K562 (cell line): ENCODE measurements around the gene CRYBB2. TPM values are rescaled to one million over a fixed set of nuclear protein-coding genes. Genes with fewer than 3 reads are reported as not detected.

Experiments
- CTBP1 ChIP-seq: fragments of 450-650 bp; IDR thresholded peaks from 2 replicates; pipeline ENCODE4 v1.6.1; 2016; ENCODE audit warnings: borderline replicate concordance
- E2F3 ChIP-seq: fragments of 250-450 bp; sonication (Bioruptor Pico); IDR thresholded peaks from 2 replicates; pipeline ENCODE4 v1.4.0; 2020; ENCODE audit warnings: mild to moderate bottlenecking
- GABPB1 ChIP-seq: sonication (generic); formaldehyde crosslinking; IDR thresholded peaks from 2 replicates; pipeline ENCODE4 v1.8.0; 2022; ENCODE audit warnings: mild to moderate bottlenecking, missing genetic modification reagents
- GTF2E2 ChIP-seq: fragments of 200-800 bp; sonication (Bioruptor generic); IDR thresholded peaks from 2 replicates; pipeline ENCODE4 v1.6.1; 2016; ENCODE audit warnings: missing genetic modification characterization, missing compliant biosample characterization
- HDAC3 ChIP-seq: fragments of 450-650 bp; IDR thresholded peaks from 2 replicates; pipeline ENCODE4 v1.6.1; 2018; ENCODE audit warnings: borderline replicate concordance, mild to moderate bottlenecking, moderate library complexity; ENCODE audit not compliant: partially characterized antibody
- KLF10 ChIP-seq: fragments of 250-450 bp; sonication (Bioruptor Pico); IDR thresholded peaks from 2 replicates; pipeline ENCODE4 v1.6.1; 2021; ENCODE audit warnings: matching md5 sums
- NFIC ChIP-seq: fragments of 450-650 bp; IDR thresholded peaks from 2 replicates; pipeline ENCODE4 v1.6.1; 2017; ENCODE audit warnings: mild to moderate bottlenecking, inconsistent platforms
- NFYB ChIP-seq: IDR thresholded peaks from 2 replicates; pipeline ENCODE4 v1.6.1; 2011; ENCODE audit warnings: mild to moderate bottlenecking, moderate library complexity; ENCODE audit not compliant: insufficient read length; ENCODE audit errors: extremely low read depth
- NR2C1 ChIP-seq, 2 experiments: fragments of 450-650 bp; IDR thresholded peaks; 2 replicates each; pipeline ENCODE4 v1.6.1; 2017; ENCODE audit warnings: mild to moderate bottlenecking in 2 of 2, antibody characterized with exemption in 1 of 2, inconsistent platforms in 1 of 2, missing compliant biosample characterization in 1 of 2, missing genetic modification characterization in 1 of 2
- RAD51 ChIP-seq: fragments of 450-650 bp; IDR thresholded peaks from 2 replicates; pipeline ENCODE4 v1.7.1; 2016; ENCODE audit warnings: low read depth, mild to moderate bottlenecking, borderline replicate concordance
- RBM22 ChIP-seq: fragments of 200-400 bp; formaldehyde crosslinking; IDR thresholded peaks from 2 replicates; pipeline ENCODE4 v1.6.1; 2018; ENCODE audit warnings: low read length, low read depth; ENCODE audit not compliant: poor library complexity, severe bottlenecking
- RBM25 ChIP-seq: fragments of 200-400 bp; formaldehyde crosslinking; IDR thresholded peaks from 2 replicates; pipeline ENCODE4 v1.6.1; 2018; ENCODE audit warnings: low read length, low read depth, moderate library complexity; ENCODE audit not compliant: severe bottlenecking
- SRSF3 ChIP-seq: fragments of 200-400 bp; formaldehyde crosslinking; IDR thresholded peaks from 2 replicates; pipeline ENCODE4 v1.6.1; 2016; ENCODE audit warnings: mild to moderate bottlenecking, low read length, moderate library complexity; ENCODE audit not compliant: insufficient read depth
- TCF7 ChIP-seq: sonication (generic); IDR thresholded peaks from 2 replicates; pipeline ENCODE4 v1.6.1; 2016; ENCODE audit warnings: antibody characterized with exemption, borderline replicate concordance
- TCF7L2 ChIP-seq: fragments of 150-350 bp; IDR thresholded peaks from 2 replicates; pipeline ENCODE4 v1.6.1; 2016; ENCODE audit warnings: low read depth, mild to moderate bottlenecking, low read length, moderate library complexity
- TFAM ChIP-seq: fragments of 250-450 bp; sonication (Bioruptor Pico); conservative IDR thresholded peaks from 2 replicates; pipeline ENCODE4 v1.5.0; 2021; ENCODE audit warnings: mild to moderate bottlenecking, moderate library complexity
- TRIM28 ChIP-seq: fragments of 450-650 bp; IDR thresholded peaks from 2 replicates; pipeline ENCODE4 v1.6.1; 2017
- ZC3H8 ChIP-seq: fragments of 450-650 bp; IDR thresholded peaks from 2 replicates; pipeline ENCODE4 v1.6.1; 2017
- ZNF184 ChIP-seq: sonication (generic); formaldehyde crosslinking; IDR thresholded peaks from 2 replicates; pipeline ENCODE4 v1.5.0; 2020; ENCODE audit warnings: missing genetic modification reagents
- ZNF324 ChIP-seq: fragments of 250-450 bp; sonication (Bioruptor Pico); IDR thresholded peaks from 2 replicates; pipeline ENCODE4 v1.4.0; 2020; ENCODE audit warnings: mild to moderate bottlenecking
- ZNF431 ChIP-seq: sonication (generic); formaldehyde crosslinking; IDR thresholded peaks from 2 replicates; pipeline ENCODE4 v1.8.0; 2022; ENCODE audit warnings: mild to moderate bottlenecking, missing genetic modification reagents
- ZNF586 ChIP-seq: fragments of 450-650 bp; formaldehyde crosslinking; conservative IDR thresholded peaks from 2 replicates; pipeline ENCODE4 v1.4.0; 2020; ENCODE audit warnings: mild to moderate bottlenecking, moderate library complexity
- polyA plus RNA-seq, 8 experiments: library from polyadenylated mRNA; depleted of rRNA in 4 of 8; stranded (reverse) in 5 of 8; unstranded in 3 of 8; fragments of >200 nt; fragmentation: Nextera tagmentation in 2 of 8; fragmentation: Illumina TruSeq in 1 of 8; extraction: Ambion mirVana in 2 of 8; extraction: Trizol in 1 of 8; gene quantifications; 2 replicates each; pipeline versions ENCODE4 v1.2.1 to v1.2.3, GENCODE V29; 2011 to 2014; ENCODE audit warnings: inconsistent platforms in 1 of 8, missing spikeins in 1 of 8
- total RNA-seq, 7 experiments: library from RNA; depleted of rRNA in 6 of 7; stranded (reverse); fragments of >200 nt in 6 of 7; fragmentation: Illumina TruSeq in 2 of 7; extraction: Trizol in 2 of 7; gene quantifications; 2 replicates each; pipeline versions ENCODE4 v1.2.1 to v1.2.3, GENCODE V29; 2011 to 2021; ENCODE audit warnings: low replicate concordance in 1 of 7
- TF ChIP-seq, protein P1 (sequence below): IDR thresholded peaks from 3 replicates; pipeline ENCODE4 v1.6.1; 2011; ENCODE audit warnings: borderline replicate concordance, mild to moderate bottlenecking, moderate library complexity; ENCODE audit not compliant: insufficient read length; ENCODE audit errors: extremely low read depth
- TF ChIP-seq, protein P2 (sequence below): sonication (generic); formaldehyde crosslinking; IDR thresholded peaks from 2 replicates; pipeline ENCODE4 v1.8.0; 2022; ENCODE audit warnings: missing genetic modification reagents, mild to moderate bottlenecking, moderate library complexity, borderline replicate concordance
- TF ChIP-seq, protein P3 (sequence below): fragments of 250-450 bp; sonication (Bioruptor Pico); IDR thresholded peaks from 2 replicates; pipeline ENCODE4 v1.5.0; 2020; ENCODE audit warnings: mild to moderate bottlenecking

CRYBB2 gene
- total and polyA plus RNA-seq, 9 of the 15 experiments (the other 6 are each of a cell fraction or from before 2014, with no cell fraction given) = not detected

DNA sequence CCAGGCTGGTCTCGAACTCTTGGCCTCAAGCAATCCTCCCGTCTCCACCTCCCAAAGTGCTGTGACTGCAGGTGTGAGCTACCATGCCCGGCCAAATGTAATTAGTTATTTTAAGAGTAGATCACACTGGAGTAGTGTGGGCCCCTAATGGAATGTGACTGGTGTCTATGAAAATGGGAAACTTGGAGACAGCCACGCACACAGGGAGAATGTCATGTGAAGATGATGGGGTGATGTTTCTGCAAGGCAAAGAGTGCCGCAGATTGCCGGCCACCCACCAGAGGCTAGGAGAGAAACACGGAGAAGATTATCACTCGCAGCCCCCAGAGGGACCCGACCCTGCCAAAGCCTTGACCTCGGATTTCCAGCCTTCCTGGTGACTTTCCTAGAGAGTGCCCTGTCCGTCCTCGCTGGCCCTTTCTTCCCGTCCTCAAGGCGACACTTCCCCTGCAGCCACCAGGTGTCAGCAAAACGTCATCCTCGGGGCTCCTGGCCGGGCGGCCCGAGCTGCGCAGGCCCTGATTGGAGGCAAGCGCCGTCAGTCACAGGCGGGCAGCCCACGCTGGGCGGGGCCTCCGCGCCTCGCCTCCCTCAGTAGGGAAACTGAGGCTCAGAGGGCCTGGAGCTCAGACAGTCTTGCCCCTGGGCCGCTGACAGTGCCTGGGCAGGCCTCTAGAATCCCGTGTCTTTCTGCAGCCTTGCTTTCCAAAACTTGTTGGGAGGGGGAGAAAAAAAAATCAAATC is 16.3 kb downstream of the CRYBB2 start (continued):
- TF ChIP-seq, protein P1, sequence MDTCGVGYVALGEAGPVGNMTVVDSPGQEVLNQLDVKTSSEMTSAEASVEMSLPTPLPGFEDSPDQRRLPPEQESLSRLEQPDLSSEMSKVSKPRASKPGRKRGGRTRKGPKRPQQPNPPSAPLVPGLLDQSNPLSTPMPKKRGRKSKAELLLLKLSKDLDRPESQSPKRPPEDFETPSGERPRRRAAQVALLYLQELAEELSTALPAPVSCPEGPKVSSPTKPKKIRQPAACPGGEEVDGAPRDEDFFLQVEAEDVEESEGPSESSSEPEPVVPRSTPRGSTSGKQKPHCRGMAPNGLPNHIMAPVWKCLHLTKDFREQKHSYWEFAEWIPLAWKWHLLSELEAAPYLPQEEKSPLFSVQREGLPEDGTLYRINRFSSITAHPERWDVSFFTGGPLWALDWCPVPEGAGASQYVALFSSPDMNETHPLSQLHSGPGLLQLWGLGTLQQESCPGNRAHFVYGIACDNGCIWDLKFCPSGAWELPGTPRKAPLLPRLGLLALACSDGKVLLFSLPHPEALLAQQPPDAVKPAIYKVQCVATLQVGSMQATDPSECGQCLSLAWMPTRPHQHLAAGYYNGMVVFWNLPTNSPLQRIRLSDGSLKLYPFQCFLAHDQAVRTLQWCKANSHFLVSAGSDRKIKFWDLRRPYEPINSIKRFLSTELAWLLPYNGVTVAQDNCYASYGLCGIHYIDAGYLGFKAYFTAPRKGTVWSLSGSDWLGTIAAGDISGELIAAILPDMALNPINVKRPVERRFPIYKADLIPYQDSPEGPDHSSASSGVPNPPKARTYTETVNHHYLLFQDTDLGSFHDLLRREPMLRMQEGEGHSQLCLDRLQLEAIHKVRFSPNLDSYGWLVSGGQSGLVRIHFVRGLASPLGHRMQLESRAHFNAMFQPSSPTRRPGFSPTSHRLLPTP = no peak
- TF ChIP-seq ZNF324 (CRISPR knock-in tag) = no peak
- no peak for TF ChIP-seq ZNF586 (CRISPR knock-in tag)
- peak; percentile 85 for TF ChIP-seq NFYB
- no peak for TF ChIP-seq RBM22
- no peak for TF ChIP-seq NR2C1 (IDR thresholded peaks at IDR 0.05)
- no peak for TF ChIP-seq NR2C1 (tag; IDR thresholded peaks at IDR 0.05)
- TF ChIP-seq, protein P2, sequence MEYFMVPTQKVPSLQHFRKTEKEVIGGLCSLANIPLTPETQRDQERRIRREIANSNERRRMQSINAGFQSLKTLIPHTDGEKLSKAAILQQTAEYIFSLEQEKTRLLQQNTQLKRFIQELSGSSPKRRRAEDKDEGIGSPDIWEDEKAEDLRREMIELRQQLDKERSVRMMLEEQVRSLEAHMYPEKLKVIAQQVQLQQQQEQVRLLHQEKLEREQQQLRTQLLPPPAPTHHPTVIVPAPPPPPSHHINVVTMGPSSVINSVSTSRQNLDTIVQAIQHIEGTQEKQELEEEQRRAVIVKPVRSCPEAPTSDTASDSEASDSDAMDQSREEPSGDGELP = no peak
- TF ChIP-seq GABPB1 (CRISPR knock-in tag) = no peak
- no peak for TF ChIP-seq TRIM28
- TF ChIP-seq SRSF3 = no peak
- TF ChIP-seq HDAC3 = no peak
- TF ChIP-seq ZC3H8 = no peak
- TF ChIP-seq ZNF184 (CRISPR knock-in tag) = no peak
- TF ChIP-seq ZNF431 (CRISPR knock-in tag) = no peak
- TF ChIP-seq RAD51 = no peak
- no peak for TF ChIP-seq KLF10 (CRISPR knock-in tag)
- no peak for TF ChIP-seq TCF7L2
- TF ChIP-seq TCF7 = no peak
- peak; percentile 90 for TF ChIP-seq RBM25
- TF ChIP-seq E2F3 (CRISPR knock-in tag) = no peak
- TF ChIP-seq GTF2E2 (tag) = no peak
- TF ChIP-seq CTBP1 = no peak
- TF ChIP-seq, protein P3, sequence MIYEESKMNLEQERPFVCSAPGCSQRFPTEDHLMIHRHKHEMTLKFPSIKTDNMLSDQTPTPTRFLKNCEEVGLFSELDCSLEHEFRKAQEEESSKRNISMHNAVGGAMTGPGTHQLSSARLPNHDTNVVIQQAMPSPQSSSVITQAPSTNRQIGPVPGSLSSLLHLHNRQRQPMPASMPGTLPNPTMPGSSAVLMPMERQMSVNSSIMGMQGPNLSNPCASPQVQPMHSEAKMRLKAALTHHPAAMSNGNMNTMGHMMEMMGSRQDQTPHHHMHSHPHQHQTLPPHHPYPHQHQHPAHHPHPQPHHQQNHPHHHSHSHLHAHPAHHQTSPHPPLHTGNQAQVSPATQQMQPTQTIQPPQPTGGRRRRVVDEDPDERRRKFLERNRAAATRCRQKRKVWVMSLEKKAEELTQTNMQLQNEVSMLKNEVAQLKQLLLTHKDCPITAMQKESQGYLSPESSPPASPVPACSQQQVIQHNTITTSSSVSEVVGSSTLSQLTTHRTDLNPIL (CRISPR knock-in tag) = no peak
- TF ChIP-seq TFAM (CRISPR knock-in tag) = no peak
- no peak for TF ChIP-seq NFIC
